ENCODE measurements around the gene AZU1. TPM values are rescaled to one million over a fixed set of nuclear protein-coding genes. Genes with fewer than 3 reads are reported as not detected.

The AZU1 gene
- total and polyA plus RNA-seq, 8 donors = 1.3 to 4.7 (median 2.3) TPM

DNA sequence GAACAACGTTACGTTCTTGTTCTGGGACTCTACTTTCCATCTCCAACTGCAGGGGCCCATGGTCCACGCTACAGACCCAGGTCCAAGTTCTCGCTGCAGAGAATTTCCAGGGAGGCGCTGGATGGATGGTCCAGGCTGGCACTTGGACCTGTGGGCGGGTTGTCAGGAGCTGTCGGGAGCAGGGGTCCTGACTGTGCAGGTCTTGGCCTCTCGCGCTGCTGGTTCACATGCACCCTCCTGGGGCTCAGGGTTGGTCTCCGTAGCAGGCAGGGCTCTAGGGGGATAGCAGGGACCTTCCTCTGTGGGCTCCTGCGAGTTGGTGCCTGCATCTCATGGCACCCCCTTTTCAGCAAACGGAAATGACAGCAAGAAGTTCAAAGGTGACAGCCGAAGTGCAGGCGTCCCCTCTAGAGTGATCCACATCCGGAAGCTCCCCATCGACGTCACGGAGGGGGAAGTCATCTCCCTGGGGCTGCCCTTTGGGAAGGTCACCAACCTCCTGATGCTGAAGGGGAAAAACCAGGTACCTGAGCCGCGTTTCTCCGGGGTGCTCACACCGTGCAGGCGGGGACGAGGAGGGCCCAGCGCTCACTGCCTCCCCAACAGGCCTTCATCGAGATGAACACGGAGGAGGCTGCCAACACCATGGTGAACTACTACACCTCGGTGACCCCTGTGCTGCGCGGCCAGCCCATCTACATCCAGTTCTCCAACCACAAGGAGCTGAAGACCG lies 23.8 kb upstream of the AZU1 start:
- peaks cover 43 to 60% of the 10 kb centered on the region in 2 donors for H3K4me1 ChIP-seq
- no peak overlapping the region for H3K27ac ChIP-seq
- intact Hi-C loops (cut with DNase I) = no loop called here
- no peak overlapping the region for H3K4me3 ChIP-seq
- DNase-seq (no peak), ATAC-seq (no peak)
- no peaks in the 10 kb centered on the region for H3K9me3 ChIP-seq
- peaks cover 13 to 99% of the 10 kb centered on the region in 2 donors for H3K36me3 ChIP-seq
- TF ChIP-seq, protein P1, sequence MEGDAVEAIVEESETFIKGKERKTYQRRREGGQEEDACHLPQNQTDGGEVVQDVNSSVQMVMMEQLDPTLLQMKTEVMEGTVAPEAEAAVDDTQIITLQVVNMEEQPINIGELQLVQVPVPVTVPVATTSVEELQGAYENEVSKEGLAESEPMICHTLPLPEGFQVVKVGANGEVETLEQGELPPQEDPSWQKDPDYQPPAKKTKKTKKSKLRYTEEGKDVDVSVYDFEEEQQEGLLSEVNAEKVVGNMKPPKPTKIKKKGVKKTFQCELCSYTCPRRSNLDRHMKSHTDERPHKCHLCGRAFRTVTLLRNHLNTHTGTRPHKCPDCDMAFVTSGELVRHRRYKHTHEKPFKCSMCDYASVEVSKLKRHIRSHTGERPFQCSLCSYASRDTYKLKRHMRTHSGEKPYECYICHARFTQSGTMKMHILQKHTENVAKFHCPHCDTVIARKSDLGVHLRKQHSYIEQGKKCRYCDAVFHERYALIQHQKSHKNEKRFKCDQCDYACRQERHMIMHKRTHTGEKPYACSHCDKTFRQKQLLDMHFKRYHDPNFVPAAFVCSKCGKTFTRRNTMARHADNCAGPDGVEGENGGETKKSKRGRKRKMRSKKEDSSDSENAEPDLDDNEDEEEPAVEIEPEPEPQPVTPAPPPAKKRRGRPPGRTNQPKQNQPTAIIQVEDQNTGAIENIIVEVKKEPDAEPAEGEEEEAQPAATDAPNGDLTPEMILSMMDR (IDR thresholded peaks at IDR 0.05) = no peak
- no peaks in the 10 kb centered on the region for H3K27me3 ChIP-seq

- ATAC-seq (no peak), DNase-seq (no peak)
- no peaks in the 10 kb centered on the region for H3K27me3 ChIP-seq
- H3K4me3 ChIP-seq = no peak overlapping the region
- peaks cover 13 to 100% of the 10 kb centered on the region in 2 donors for H3K36me3 ChIP-seq
- H3K9me3 ChIP-seq = no peaks in the 10 kb centered on the region
- peaks cover 38 to 52% of the 10 kb centered on the region in 2 donors for H3K4me1 ChIP-seq
- TF ChIP-seq, protein P1 (IDR thresholded peaks at IDR 0.05) = no peak
- intact Hi-C loops (cut with DNase I) = no loop called here
- H3K27ac ChIP-seq = no peak overlapping the region
Observed at GRCh38 chr19:804419-805165, 23.0 kb upstream of the AZU1 start.

- H3K4me3 ChIP-seq = no peak overlapping the region
- H3K36me3 ChIP-seq = peaks cover 13 to 100% of the 10 kb centered on the region in 2 donors
- H3K27ac ChIP-seq = no peak overlapping the region
- H3K4me1 ChIP-seq = peaks cover 33 to 46% of the 10 kb centered on the region in 2 donors
- no peak for DNase-seq
- intact Hi-C loops (cut with DNase I) = no loop called here
- no peak for ATAC-seq
- no peaks in the 10 kb centered on the region for H3K27me3 ChIP-seq
- H3K9me3 ChIP-seq = no peaks in the 10 kb centered on the region
- TF ChIP-seq, protein P1 (IDR thresholded peaks at IDR 0.05) = no peak
Observed at GRCh38 chr19:805166-805551, 22.5 kb upstream of the AZU1 start.

- no peak for DNase-seq
- intact Hi-C loops (cut with DNase I) = no loop called here
- Histone ChIP-seq H3K4me1 (peaks cover 25 to 39% of the 10 kb centered on the region in 2 donors), H3K27me3 (no peaks in the 10 kb centered on the region), H3K4me3 (no peak overlapping the region), H3K36me3 (peaks cover 13 to 100% of the 10 kb centered on the region in 2 donors), H3K9me3 (no peaks in the 10 kb centered on the region), H3K27ac (no peak overlapping the region)
- ATAC-seq = no peak
- TF ChIP-seq, protein P1 (IDR thresholded peaks at IDR 0.05) = no peak
Observed at GRCh38 chr19:805600-806550, 21.8 kb upstream of the AZU1 start.
